GM19463 (cell line): ENCODE results near the gene NRXN3.
A peak's percentile ranks its signal among the peaks of the same experiment; 100 is the strongest.
"Not testable (repeated sequence)": the region's sequence is repeated elsewhere in the genome, so short reads cannot be mapped to it uniquely, and the experiment has no call there.

Experiments
- ATAC-seq: cut with Tn5 transposase; IDR thresholded peaks from one replicate; pipeline ENCODE4 v1.9.1; 2021; ENCODE audit warnings: mild to moderate bottlenecking, moderate library complexity; ENCODE audit not compliant: unreplicated experiment

The NRXN3 gene

DNA sequence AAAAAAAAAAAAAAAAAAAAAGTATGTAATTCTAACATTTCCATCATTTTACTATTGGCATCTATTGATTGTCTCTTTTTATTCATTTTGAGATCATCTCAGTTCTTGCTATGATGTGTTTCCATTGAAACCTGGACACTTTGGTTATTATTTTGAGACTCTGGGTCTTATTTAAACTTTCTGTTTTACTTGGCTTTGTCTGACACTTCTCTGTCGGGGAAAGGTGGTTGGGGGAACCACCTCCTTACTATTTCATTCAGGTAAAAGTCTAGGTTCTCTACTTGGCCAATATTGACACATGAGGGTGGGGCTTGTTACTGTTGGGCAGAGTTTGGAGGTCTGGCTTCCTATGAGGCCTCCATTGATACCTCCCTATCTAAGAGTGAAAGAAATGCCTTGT, 228.0 kb downstream of the NRXN3 start:
- no peak for ATAC-seq

DNA sequence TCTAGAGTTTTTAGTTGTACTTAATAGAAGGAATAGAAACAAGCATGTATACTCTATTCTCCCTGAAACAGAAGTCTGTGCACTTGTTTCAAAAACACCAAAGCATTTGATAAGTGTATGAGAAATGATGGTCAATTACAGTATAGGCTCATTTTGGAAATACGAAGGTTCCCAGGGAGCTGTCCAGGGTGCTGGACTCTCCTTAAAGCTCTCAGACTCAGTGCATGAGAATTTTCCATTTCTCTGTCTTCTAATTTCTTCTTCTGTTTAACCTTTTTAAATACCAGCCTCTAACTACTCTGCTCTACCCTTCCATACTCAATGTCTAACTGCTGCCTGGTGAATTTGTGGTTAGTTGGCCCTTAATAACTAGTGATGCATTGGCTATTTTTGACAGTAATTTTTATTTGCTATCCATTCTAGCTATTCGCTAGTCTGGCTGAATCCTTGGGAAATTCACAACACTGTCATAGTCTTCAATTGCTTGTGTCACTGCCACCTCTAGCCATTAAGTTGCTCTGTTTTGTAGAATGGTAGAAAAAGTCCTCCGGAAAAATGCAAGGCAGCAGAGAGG, 229.2 kb downstream of the NRXN3 start:
- no peak for ATAC-seq

DNA sequence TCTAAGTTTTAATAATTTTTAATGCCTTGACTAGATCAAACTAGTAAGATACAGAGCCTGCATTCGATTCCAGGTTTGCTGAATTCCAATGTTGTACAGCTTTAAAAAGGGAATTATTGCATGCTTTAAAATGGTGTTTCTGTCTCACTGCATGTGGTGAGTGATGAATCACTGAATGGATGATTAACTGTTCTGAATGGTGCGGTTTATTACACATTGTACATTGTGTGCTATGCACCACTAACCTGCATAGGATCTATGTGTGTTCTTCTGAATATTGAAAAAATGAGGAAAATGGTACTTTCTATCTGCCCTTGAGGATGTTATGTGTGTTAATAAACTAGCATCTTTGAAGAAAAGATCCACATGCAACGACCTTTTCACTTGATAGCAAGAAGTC, 231.7 kb downstream of the NRXN3 start:
- no peak for ATAC-seq

GRCh38 chr14:78403278-78403815, 233.2 kb downstream of the NRXN3 start:
- peak; percentile 66 for ATAC-seq

DNA sequence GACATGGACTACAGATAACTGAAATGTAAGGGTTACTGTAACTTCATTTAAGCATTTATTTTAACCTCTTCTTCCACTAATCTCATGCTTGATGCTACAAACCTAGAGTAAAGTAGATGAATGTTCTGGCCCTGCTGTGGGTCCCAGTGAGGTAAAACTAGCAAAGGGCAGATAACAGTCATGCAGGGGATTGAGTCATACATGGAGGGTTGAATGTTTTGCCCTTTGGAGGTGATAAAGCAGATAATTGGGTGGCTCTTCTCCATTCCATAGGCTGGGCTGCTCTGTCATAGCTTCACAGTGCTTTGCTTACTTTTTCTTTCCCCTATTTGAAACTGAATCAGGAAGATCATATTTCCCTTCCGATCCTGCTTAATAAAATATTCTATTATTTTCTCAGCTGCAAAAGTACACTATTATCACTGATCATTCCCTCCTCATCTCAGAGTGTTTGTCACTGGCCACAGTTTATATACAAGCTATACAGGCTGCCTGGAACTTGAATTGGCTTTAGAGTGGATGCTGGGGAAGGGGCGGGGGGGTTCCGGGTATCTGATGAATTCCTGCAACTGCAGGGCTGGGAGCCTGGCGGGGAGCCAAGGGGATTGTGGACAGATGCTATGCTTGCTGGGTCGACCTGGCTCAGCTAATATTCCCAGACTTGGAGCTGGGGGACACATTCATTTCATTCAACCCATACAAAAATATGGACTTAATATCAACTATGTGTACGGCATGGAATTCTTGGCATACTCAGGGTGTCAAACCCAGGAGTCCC, 235.1 kb downstream of the NRXN3 start:
- ATAC-seq: no peak

DNA sequence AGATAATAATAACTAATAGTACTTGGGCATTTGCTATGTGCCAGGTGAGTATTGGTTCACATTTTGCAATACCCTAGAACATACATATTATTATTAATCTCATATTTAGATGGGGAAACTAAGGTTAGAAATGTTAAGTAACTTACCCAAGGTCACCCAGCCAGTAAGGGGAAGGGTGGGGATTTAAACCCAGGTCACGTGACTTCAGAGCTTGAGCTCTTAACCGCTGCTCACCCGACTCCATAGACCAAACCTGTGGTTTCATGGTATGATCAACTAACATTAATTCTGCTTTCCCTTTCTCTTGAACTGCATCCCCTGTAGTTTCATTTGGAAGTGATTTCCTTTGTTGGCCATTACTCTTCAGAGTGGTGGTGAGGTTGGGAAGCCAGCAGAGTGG, 242.3 kb downstream of the NRXN3 start:
- ATAC-seq: no peak

DNA sequence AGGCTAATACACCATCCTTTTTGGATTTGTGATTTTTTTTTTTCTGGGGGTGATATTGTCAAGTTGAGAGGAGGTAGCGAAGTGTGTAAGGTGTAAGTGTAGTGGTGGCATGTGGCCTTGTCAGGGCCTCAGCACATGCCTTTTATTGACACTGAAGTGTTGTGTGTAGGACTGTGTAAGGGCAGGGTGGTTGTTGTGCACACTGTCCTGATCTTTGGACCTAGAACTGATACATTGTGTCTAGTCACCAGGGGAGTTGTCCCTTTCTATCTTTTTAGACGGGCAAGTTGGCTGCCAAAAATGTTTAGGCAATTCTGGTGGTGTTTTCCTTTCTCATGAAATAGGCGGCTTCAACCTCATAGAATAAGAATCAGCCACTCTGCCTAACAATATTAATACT, 244.0 kb downstream of the NRXN3 start:
- ATAC-seq: no peak

GRCh38 chr14:78417532-78417931, 247.4 kb downstream of the NRXN3 start:
- ATAC-seq: no peak

- ATAC-seq: no peak
Observed at GRCh38 chr14:78424311-78424710, 254.1 kb downstream of the NRXN3 start.

GRCh38 chr14:78425330-78425729, 255.2 kb downstream of the NRXN3 start:
- no peak for ATAC-seq

DNA sequence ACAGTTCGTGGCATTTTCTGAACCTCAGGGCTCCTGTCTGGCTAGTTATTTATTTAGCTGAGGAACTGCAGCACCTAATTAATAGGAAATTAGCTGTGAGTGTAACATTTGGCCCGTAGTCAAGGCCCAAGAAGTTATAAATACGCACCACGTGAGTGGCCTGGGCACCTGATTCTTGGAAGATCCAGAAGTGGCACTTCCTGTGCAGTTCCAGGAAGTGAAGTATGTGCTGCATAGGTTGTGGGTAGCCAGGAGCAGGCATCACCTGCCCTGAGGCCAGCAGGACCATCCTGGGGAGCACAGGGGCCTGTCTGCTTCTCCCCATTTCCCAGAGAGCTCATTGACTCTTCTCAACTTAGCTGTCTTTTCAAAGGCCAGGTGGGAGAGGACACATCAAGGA, 255.6 kb downstream of the NRXN3 start:
- no peak for ATAC-seq

- no peak for ATAC-seq
Observed at GRCh38 chr14:78432046-78432445, 261.9 kb downstream of the NRXN3 start.

DNA sequence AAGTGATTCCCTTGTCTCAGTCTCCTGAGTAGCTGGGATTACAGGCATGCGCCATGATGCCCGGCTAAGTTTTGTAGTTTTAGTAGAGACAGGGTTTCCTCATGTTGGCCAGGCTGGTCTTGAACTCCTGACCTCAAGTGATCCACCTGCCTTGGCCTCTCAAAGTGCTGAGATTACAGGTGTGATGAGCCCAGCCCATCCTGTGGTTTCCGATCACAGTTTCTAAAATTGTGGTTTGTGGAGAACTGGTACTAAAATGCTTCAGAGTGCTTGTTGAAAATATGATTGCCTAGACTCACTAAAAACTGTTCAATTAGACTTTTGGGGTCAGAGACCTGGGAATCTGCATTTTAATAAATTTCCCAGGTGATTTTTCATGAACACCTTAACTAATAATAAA, 267.3 kb downstream of the NRXN3 start:
- ATAC-seq: not testable (repeated sequence)

- no peak for ATAC-seq
Observed at GRCh38 chr14:78440356-78440894, 270.3 kb downstream of the NRXN3 start.

DNA sequence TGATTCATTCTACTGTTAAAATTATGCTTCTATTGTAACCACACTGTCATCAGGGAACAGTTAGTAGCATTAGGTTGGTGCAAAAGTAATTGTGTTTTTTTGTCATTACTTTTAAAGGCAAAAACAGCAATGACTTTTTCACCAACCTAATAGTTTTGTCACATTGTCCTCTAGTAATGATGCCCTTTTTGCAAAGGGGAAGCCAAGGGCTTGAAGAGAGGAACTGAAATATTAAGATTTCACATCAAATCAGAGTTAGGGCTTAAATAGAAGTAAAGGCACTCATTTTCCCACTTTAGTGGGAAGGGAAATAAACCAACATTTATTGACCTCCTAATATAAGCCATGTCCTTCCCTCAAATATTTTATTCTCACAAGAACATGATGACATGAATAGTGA, 273.7 kb downstream of the NRXN3 start:
- ATAC-seq: no peak

- no peak for ATAC-seq
Observed at GRCh38 chr14:78445275-78445674, 275.1 kb downstream of the NRXN3 start.

GRCh38 chr14:78446807-78447206, 276.6 kb downstream of the NRXN3 start:
- ATAC-seq: no peak

DNA sequence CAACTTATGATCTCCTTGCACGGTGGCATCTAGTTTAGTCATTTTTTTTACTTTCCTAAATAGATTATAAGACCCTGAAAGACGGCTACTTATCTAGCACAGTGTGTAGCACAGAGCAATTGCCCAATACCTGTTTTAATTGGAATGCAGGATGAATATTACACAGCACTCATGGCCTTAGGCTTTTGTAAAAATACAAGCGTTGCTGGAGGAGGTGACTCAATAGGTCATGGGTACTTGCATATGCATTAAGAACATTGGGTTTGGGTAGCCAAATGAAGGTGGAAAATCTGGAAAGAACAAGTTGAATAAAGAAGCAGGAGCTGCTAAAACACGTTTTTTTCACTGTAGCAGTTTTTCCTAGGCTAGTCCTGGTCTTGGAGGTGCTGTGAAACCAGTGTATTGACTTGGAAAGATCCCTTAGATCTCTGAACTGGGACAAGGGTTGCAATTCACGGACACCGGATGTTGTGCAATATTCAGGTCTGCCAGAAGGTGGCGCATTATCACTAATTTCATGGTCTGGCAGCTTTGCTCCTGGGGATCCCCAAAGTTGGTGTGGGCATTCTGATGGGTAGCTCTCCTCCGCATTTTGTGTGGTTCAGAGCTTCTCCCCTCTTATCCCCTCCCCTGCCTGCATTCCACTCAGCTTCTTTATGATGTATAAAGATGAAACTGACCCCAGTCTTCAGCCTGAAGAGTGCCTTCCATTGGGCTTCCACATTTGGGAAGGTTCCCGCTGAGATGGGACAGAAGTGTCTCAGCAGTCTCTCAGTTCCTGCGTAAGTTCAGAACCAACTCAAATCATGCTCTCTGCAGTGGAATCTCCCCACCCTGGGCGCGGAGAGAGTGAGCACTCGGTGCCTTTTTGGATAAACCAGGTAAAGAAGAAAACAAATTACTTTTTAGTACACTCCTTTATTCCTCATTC, 278.3 kb downstream of the NRXN3 start:
- ATAC-seq: peak; percentile 79

GRCh38 chr14:78450669-78451318, 280.6 kb downstream of the NRXN3 start:
- ATAC-seq: no peak

- ATAC-seq: no peak
Observed at GRCh38 chr14:78451319-78451695, 281.1 kb downstream of the NRXN3 start.
